Subcutaneous adipose tissue (tissue), 4 donors: ENCODE data around the gene WFDC2. TPM values are rescaled to one million over a fixed set of nuclear protein-coding genes. Genes with fewer than 3 reads are reported as not detected.

Experiments used
- CTCF ChIP-seq: fragments of 450-650 bp; IDR thresholded peaks from one replicate; pipeline ENCODE4 v1.5.1; 2016; ENCODE audit warnings: low read depth, mild to moderate bottlenecking, control low read depth, antibody characterized with exemption, moderate library complexity
- total RNA-seq, 4 donors: library from RNA; depleted of rRNA; stranded (reverse); fragments of >200 nt; gene quantifications; one replicate each; pipeline ENCODE4 v1.1.0, GENCODE V29; 2016

WFDC2 gene
- total RNA-seq, 4 donors from 2014 or later = 2.6 TPM; not detected in 3

- TF ChIP-seq CTCF = no peak
Measured at GRCh38 chr20:45429618-45430017, 39.9 kb upstream of the WFDC2 start.

GRCh38 chr20:45432294-45432693, 37.3 kb upstream of the WFDC2 start:
- no peak for TF ChIP-seq CTCF

GRCh38 chr20:45433316-45433715, 36.2 kb upstream of the WFDC2 start:
- no peak for TF ChIP-seq CTCF

- no peak for TF ChIP-seq CTCF
Measured at GRCh38 chr20:45433976-45434375, 35.6 kb upstream of the WFDC2 start.

GRCh38 chr20:45436732-45437485, 32.6 kb upstream of the WFDC2 start:
- no peak for TF ChIP-seq CTCF

GRCh38 chr20:45440424-45440823, 29.1 kb upstream of the WFDC2 start:
- no peak for TF ChIP-seq CTCF

- TF ChIP-seq CTCF = no peak
Measured at GRCh38 chr20:45440891-45441685, 28.5 kb upstream of the WFDC2 start.
